ENCODE results near the gene CD8A. TPM values are rescaled to one million over a fixed set of nuclear protein-coding genes. Genes with fewer than 3 reads are reported as not detected.

CD8A gene
- total RNA-seq, 6 experiments from 2014 or later: not detected

DNA sequence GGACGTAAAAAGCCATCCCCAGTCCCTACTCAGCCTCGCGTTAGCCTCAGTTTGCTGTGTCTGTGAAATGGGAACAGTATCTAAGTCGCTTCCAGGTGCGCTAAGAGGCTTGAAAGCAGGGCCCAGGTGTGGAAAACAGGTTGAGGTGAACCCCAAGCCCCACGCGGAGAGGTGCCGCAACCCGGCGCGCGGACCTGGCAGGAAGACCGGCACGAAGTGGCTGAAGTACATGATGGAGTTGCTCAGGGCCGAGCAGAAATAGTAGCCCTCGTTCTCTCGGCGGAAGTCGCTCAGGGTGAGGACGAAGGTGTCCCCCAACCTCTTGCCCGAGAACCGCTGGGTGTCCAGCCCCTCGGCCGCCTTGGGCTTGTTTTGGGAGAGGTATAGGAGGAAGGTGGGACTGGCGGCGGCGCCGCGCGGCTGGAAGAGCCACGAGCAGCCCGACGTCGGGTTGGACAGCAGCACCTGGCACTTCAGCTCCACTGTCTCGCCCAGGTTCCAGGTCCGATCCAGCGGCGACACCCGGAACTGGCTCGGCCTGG lies 508 bp downstream of the CD8A start:
- H3K4me3 Mint-ChIP-seq: no peak overlapping the region

DNA sequence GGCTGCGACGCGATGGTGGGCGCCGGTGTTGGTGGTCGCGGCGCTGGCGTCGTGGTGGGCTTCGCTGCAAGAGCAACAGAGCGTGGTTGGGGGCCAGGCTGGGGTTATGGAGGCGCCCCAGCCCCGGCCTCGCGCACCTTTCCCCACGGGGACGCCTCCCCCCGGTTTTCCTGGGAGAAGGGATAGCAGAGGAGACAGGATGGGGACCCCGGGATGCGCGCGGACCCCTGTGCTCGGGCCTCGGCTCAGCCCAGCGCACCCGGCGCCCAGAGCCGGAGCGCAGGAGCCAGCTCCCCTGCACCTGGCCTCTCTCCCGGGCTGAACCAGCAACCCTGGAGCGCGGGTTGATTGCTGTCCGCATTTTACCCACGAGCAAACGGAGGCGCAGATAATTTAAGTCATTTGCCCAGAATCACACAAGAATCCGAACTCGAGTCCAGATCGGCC lies 1.0 kb downstream of the CD8A start:
- DNase-seq: no peak
- H3K36me3 Mint-ChIP-seq (ENCODE audit: low read depth): no peaks in the 10 kb centered on the region
- H3K9me3 Mint-ChIP-seq: peaks cover 3% of the 10 kb centered on the region; the same call in 1 of the 2 replicates
- TF ChIP-seq, protein P1, sequence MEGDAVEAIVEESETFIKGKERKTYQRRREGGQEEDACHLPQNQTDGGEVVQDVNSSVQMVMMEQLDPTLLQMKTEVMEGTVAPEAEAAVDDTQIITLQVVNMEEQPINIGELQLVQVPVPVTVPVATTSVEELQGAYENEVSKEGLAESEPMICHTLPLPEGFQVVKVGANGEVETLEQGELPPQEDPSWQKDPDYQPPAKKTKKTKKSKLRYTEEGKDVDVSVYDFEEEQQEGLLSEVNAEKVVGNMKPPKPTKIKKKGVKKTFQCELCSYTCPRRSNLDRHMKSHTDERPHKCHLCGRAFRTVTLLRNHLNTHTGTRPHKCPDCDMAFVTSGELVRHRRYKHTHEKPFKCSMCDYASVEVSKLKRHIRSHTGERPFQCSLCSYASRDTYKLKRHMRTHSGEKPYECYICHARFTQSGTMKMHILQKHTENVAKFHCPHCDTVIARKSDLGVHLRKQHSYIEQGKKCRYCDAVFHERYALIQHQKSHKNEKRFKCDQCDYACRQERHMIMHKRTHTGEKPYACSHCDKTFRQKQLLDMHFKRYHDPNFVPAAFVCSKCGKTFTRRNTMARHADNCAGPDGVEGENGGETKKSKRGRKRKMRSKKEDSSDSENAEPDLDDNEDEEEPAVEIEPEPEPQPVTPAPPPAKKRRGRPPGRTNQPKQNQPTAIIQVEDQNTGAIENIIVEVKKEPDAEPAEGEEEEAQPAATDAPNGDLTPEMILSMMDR (IDR thresholded peaks at IDR 0.05): no peak
- no peak overlapping the region for H3K4me3 Mint-ChIP-seq
- H3K27ac Mint-ChIP-seq: no peak overlapping the region
- H3K27me3 Mint-ChIP-seq (ENCODE audit: insufficient read depth): peaks cover 58% of the 10 kb centered on the region
- H3K4me1 Mint-ChIP-seq (ENCODE audit: low read depth): peaks cover 8% of the 10 kb centered on the region

More for the DNA sequence above, 508 bp downstream of the CD8A start:
- Mint-ChIP-seq H3K27me3 (ENCODE audit: insufficient read depth) (peaks cover 58% of the 10 kb centered on the region), H3K9me3 (peaks cover 3% of the 10 kb centered on the region), H3K27ac (no peak overlapping the region), H3K4me1 (ENCODE audit: low read depth) (peaks cover 8% of the 10 kb centered on the region), H3K36me3 (ENCODE audit: low read depth) (no peaks in the 10 kb centered on the region)
- TF ChIP-seq, protein P1 (IDR thresholded peaks at IDR 0.05): no peak
- no peak for DNase-seq

DNA sequence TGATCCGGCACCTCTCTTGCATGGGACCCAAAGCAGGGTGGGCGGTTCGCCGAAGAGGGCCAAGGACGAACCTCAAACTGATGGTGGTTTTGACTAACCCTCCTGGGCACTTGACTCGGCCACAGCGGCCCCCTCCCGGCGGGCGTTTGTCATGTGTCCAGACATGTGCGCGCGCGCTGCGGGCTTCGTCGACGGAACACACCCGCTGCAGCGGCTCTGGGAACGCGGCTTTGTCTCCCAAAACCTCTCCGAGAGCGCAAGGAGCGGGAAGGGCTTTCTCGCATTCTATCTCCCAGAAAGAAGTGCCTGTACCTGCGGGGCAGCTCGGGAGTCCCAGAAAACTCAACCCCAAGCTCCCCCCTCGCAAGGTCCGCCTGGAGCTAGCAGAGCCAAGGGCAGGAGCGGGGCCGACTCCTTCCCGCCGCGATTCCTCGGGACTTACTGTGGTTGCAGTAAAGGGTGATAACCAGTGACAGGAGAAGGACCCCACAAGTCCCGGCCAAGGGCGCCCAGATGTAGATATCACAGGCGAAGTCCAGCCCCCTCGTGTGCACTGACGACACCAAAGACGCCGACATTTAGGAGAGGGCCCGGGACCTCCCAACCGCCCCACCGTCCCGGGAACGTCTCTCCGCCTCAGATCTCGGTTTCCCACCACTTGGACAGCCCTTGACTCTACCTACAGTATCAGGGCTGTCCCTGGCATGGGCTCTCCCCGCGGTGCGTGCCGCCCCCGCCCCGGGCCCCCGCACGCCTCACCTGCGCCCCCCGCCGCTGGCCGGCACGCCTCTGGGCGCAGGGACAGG lies 1.6 kb downstream of the CD8A start:
- H3K27me3 Mint-ChIP-seq (ENCODE audit: insufficient read depth): peaks cover 52% of the 10 kb centered on the region
- no peak overlapping the region for H3K27ac Mint-ChIP-seq
- no peak for DNase-seq
- TF ChIP-seq, protein P1 (IDR thresholded peaks at IDR 0.05): no peak
- H3K36me3 Mint-ChIP-seq (ENCODE audit: low read depth): no peaks in the 10 kb centered on the region
- no peak overlapping the region for H3K4me3 Mint-ChIP-seq
- peaks cover 8% of the 10 kb centered on the region for H3K4me1 Mint-ChIP-seq (ENCODE audit: low read depth)
- peaks cover 3% of the 10 kb centered on the region; the same call in 1 of the 2 replicates for H3K9me3 Mint-ChIP-seq

DNA sequence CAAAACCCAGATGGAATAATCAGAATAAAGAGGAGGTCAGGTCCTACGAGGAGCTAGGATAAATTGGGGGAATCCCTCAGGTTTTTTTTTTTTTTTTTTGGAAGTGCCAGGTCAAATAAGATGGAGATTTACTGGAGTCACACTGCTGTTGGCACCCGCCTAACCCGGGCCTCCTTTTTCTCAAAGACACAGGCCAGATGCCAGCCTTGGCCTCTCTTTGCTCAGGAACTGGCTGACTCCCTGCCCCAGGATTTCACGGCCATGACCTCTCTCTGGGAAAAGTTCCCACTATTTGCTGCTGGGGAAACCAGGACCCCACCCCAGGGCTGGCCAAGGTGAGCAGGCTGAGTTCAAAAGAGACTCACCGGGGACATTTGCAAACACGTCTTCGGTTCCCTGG lies 2.5 kb downstream of the CD8A start:
- Mint-ChIP-seq H3K4me1 (ENCODE audit: low read depth) (peaks cover 8% of the 10 kb centered on the region), H3K9me3 (peaks cover 3% of the 10 kb centered on the region; the same call in 1 of the 2 replicates), H3K4me3 (no peak overlapping the region), H3K27ac (no peak overlapping the region), H3K27me3 (ENCODE audit: insufficient read depth) (peaks cover 45% of the 10 kb centered on the region), H3K36me3 (ENCODE audit: low read depth) (no peaks in the 10 kb centered on the region)
- TF ChIP-seq, protein P1 (IDR thresholded peaks at IDR 0.05): no peak
- no peak for DNase-seq

DNA sequence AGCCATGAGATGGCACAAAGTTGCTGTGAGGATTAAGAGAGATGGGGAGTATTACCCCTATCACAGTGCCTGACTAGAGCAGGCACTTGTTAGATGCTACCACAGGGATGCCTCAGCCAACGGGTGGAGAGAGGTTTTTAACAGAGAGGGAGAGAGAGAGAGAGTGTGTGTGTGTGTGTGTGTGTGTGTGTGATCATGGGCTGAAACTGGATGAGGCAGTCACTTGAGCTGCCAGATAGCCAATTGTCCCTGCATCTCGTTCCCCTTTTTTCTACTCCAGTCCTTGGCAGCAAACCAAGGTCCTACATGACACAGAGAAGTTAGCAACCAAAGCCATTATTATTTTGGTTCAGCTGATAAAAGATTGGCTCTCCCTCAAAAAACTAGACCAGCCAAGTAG lies 3.0 kb downstream of the CD8A start:
- H3K36me3 Mint-ChIP-seq (ENCODE audit: low read depth): no peaks in the 10 kb centered on the region

More for the DNA sequence above, 3.0 kb downstream of the CD8A start:
- no peak for DNase-seq
- no peak overlapping the region for H3K27ac Mint-ChIP-seq
- TF ChIP-seq, protein P1 (IDR thresholded peaks at IDR 0.05): no peak
- H3K27me3 Mint-ChIP-seq (ENCODE audit: insufficient read depth): peaks cover 45% of the 10 kb centered on the region
- H3K4me1 Mint-ChIP-seq (ENCODE audit: low read depth): peaks cover 8% of the 10 kb centered on the region
- H3K9me3 Mint-ChIP-seq: peaks cover 3% of the 10 kb centered on the region; the same call in 1 of the 2 replicates
- H3K4me3 Mint-ChIP-seq: no peak overlapping the region
